HepG2 (cell line): ENCODE results near the gene CDH13. TPM values are rescaled to one million over a fixed set of nuclear protein-coding genes. Genes with fewer than 3 reads are reported as not detected.

Experiments used
- ATAC-seq: fragments of 200-7000 bp; cut with Tn5 transposase; 3 replicates; pipeline ENCODE4 v1.9.1; 2020; ENCODE audit warnings: mild to moderate bottlenecking, moderate library complexity
- BruUV-seq: library from RNA; stranded (reverse); fragments of 400-500 nt; replicated peaks from 2 replicates; lab custom pipeline; 2021; lab: Mats Ljungman, UMichigan
- CTCF ChIA-PET: fragments of 300-600 bp; formaldehyde crosslinking; extraction: SDS; loops from one replicate; lab custom pipeline; 2021; ENCODE audit warnings: low total read pairs, inconsistent platforms, low intra/inter-chr PET ratio; lab: Yijun Ruan, JAX
- POLR2A ChIA-PET: fragments of 350-600 bp; sonication (Branson Sonifier 250); formaldehyde crosslinking; loops from one replicate; lab custom pipeline; 2020; ENCODE audit warnings: antibody characterized with exemption, inconsistent platforms; lab: Yijun Ruan, JAX
- DNase-seq: peaks from one replicate; pipeline ENCODE4 v3.0.0-alpha.2; 2015; ENCODE audit warnings: low spot score
- FAIRE-seq: peaks from 3 replicates; lab custom pipeline; 2011; peaks lifted over from hg19 to GRCh38; lab: Jason Lieb, UNC
- H2AFZ ChIP-seq: one replicate; pipeline ENCODE4 v1.6.1; 2011; ENCODE audit warnings: low read length, inconsistent platforms
- H3K27ac ChIP-seq: fragments of 300-600 bp; 3 replicates; pipeline ENCODE4 v1.8.0; 2011; ENCODE audit warnings: mixed run types, mild to moderate bottlenecking, mixed read lengths, low read length, inconsistent platforms; ENCODE audit not compliant: insufficient read depth; ENCODE audit errors: extremely low read length
- H3K27me3 ChIP-seq, 2 experiments: fragments of 200-600 bp in 1 of 2; 2 replicates in 1 of 2; 3 replicates in 1 of 2; pipeline versions ENCODE4 v1.6.0 to v1.8.0; 2011; ENCODE audit warnings: low read length in 2 of 2, mild to moderate bottlenecking in 2 of 2, moderate library complexity in 2 of 2, inconsistent platforms in 1 of 2; ENCODE audit not compliant: insufficient read depth in 2 of 2, control insufficient read depth in 1 of 2
- H3K36me3 ChIP-seq, 2 experiments: fragments of 200-600 bp in 1 of 2; replicated peaks in 1 of 2; 2 replicates in 1 of 2; 3 replicates in 1 of 2; pipeline versions ENCODE4 v1.5.1 to v1.8.0; 2011; ENCODE audit warnings: low read length in 2 of 2, inconsistent platforms in 1 of 2; ENCODE audit not compliant: insufficient read depth in 2 of 2, control insufficient read depth in 1 of 2
- H3K4me1 ChIP-seq: 2 replicates; pipeline ENCODE4 v1.5.1; 2012; ENCODE audit warnings: low read length, inconsistent platforms; ENCODE audit not compliant: insufficient read depth
- H3K4me2 ChIP-seq: 2 replicates; pipeline ENCODE4 v1.6.0; 2011; ENCODE audit warnings: low read depth, low read length, inconsistent platforms
- H3K4me3 ChIP-seq, 3 experiments: fragments of 200-600 bp in 1 of 3; sonication (generic), shearing (Covaris generic) in 1 of 3; replicated peaks in 1 of 3; 2 replicates each; pipeline ENCODE4 v1.5.1; 2011 to 2016; ENCODE audit warnings: low read length in 3 of 3, inconsistent platforms in 2 of 3, low read depth in 2 of 3, mild to moderate bottlenecking in 2 of 3, control low read depth in 1 of 3, mixed read lengths in 1 of 3; ENCODE audit not compliant: insufficient read depth in 1 of 3
- H3K79me2 ChIP-seq: one replicate; pipeline ENCODE4 v1.6.1; 2011; ENCODE audit warnings: low read length, inconsistent platforms; ENCODE audit not compliant: insufficient read depth
- H3K9ac ChIP-seq: 2 replicates; pipeline ENCODE4 v1.6.0; 2011; ENCODE audit warnings: mild to moderate bottlenecking, low read depth, low read length, inconsistent platforms; ENCODE audit not compliant: insufficient read depth
- H3K9me3 ChIP-seq: 2 replicates; pipeline ENCODE4 v1.5.1; 2012; ENCODE audit warnings: mild to moderate bottlenecking, low read length
- H4K20me1 ChIP-seq: 2 replicates; pipeline ENCODE4 v1.6.0; 2011; ENCODE audit warnings: inconsistent platforms, mild to moderate bottlenecking, low read length, moderate library complexity; ENCODE audit not compliant: insufficient read depth
- DNMT3B ChIP-seq: conservative IDR thresholded peaks from 2 replicates; pipeline ENCODE4 v1.6.1; 2016; ENCODE audit warnings: missing biosample characterization, control low read depth
- EHMT2 ChIP-seq: fragments of 200-600 bp; sonication (generic); IDR thresholded peaks from 2 replicates; pipeline ENCODE4 v1.7.0; 2017; ENCODE audit warnings: antibody characterized with exemption, low read depth, low read length, borderline replicate concordance
- HDAC2 ChIP-seq: sonication (generic); formaldehyde crosslinking; IDR thresholded peaks from 2 replicates; pipeline ENCODE4 v1.4.0; 2020; ENCODE audit warnings: missing genetic modification reagents
- IRF2 ChIP-seq: IDR thresholded peaks from 2 replicates; pipeline ENCODE4 v1.6.1; 2018; ENCODE audit warnings: missing genetic modification reagents, missing compliant biosample characterization
- IRF9 ChIP-seq: sonication (generic); formaldehyde crosslinking; IDR thresholded peaks from 2 replicates; pipeline ENCODE4 v1.8.0; 2022; ENCODE audit warnings: missing genetic modification reagents, mild to moderate bottlenecking, borderline replicate concordance
- MIER2 ChIP-seq: IDR thresholded peaks from 2 replicates; pipeline ENCODE4 v1.6.1; 2016; ENCODE audit warnings: missing biosample characterization, missing genetic modification reagents
- PHF20 ChIP-seq: sonication (generic); formaldehyde crosslinking; IDR thresholded peaks from 2 replicates; pipeline ENCODE4 v1.5.0; 2020; ENCODE audit warnings: mild to moderate bottlenecking, missing genetic modification reagents
- PRDM15 ChIP-seq: sonication (generic); formaldehyde crosslinking; IDR thresholded peaks from 2 replicates; pipeline ENCODE4 v1.4.0; 2020; ENCODE audit warnings: missing genetic modification reagents
- SMC3 ChIP-seq: IDR thresholded peaks from 2 replicates; pipeline ENCODE4 v1.6.1; 2011; ENCODE audit warnings: low read length, improper control_type of control experiment
- TEAD2 ChIP-seq: sonication (generic); formaldehyde crosslinking; IDR thresholded peaks from 2 replicates; pipeline ENCODE4 v1.9.0; 2021; ENCODE audit warnings: missing genetic modification reagents
- XBP1 ChIP-seq: sonication (generic); formaldehyde crosslinking; IDR thresholded peaks from 2 replicates; pipeline ENCODE4 v1.5.0; 2020; ENCODE audit warnings: missing genetic modification reagents
- ZNF232 ChIP-seq: sonication (generic); formaldehyde crosslinking; IDR thresholded peaks from 2 replicates; pipeline ENCODE4 v1.4.0; 2020; ENCODE audit warnings: missing genetic modification reagents, borderline replicate concordance
- ZNF24 ChIP-seq: fragments of 450-650 bp; IDR thresholded peaks from 2 replicates; pipeline ENCODE4 v1.6.1; 2017; ENCODE audit warnings: antibody characterized with exemption, mild to moderate bottlenecking
- ZNF292 ChIP-seq: sonication (generic); formaldehyde crosslinking; IDR thresholded peaks from 2 replicates; pipeline ENCODE4 v1.8.1; 2022; ENCODE audit warnings: mild to moderate bottlenecking, low read depth, missing genetic modification reagents, borderline replicate concordance
- ZNF552 ChIP-seq: sonication (generic); formaldehyde crosslinking; IDR thresholded peaks from 2 replicates; pipeline ENCODE4 v1.9.0; 2022; ENCODE audit warnings: missing genetic modification reagents, mild to moderate bottlenecking, borderline replicate concordance
- ZNF564 ChIP-seq: sonication (generic); formaldehyde crosslinking; IDR thresholded peaks from 2 replicates; pipeline ENCODE4 v1.8.1; 2023; ENCODE audit warnings: mild to moderate bottlenecking, missing genetic modification reagents
- ZSCAN22 ChIP-seq: sonication (generic); formaldehyde crosslinking; IDR thresholded peaks from 2 replicates; pipeline ENCODE4 v1.4.0; 2020; ENCODE audit warnings: mild to moderate bottlenecking, missing genetic modification reagents
- WGBS: methylation state at CpG from one replicate; pipeline ENCODE4 v1.1.6; 2017; ENCODE audit warnings: low lambda C conversion rate; 5-methylcytosine and 5-hydroxymethylcytosine counted together
- in situ Hi-C: cut with HindIII; loops from 2 replicates; pipeline ENCODE4 v1.10.0; 2017; ENCODE audit warnings: low pct_unique_long_range_greater_than_20kb; ENCODE audit not compliant: extremely low pct_ligation_motif_present
- intact Hi-C: fragments of 100-400 bp; cut with micrococcal nuclease; formaldehyde crosslinking; loops from one replicate; pipeline ENCODE4 v1.10.0; 2022; ENCODE audit not compliant: unreplicated experiment
- polyA plus RNA-seq, 8 experiments: library from polyadenylated mRNA; depleted of rRNA in 3 of 8; stranded (reverse) in 7 of 8; unstranded in 1 of 8; fragments of >200 nt; fragmentation: Illumina TruSeq in 4 of 8; extraction: Trizol in 4 of 8; gene quantifications; 2 replicates each; pipeline versions ENCODE4 v1.2.1 to v1.2.3, GENCODE V29; 2011 to 2016; ENCODE audit warnings: low read depth in 4 of 8, missing spikeins in 1 of 8, mixed read lengths in 1 of 8; ENCODE audit not compliant: insufficient read depth in 1 of 8
- total RNA-seq, 5 experiments: library from RNA; depleted of rRNA; stranded (reverse); fragments of >200 nt; fragmentation: Illumina TruSeq; extraction: Trizol; gene quantifications; 2 replicates each; pipeline ENCODE4 v1.2.3, GENCODE V29; 2016; ENCODE audit warnings: low read depth in 1 of 5

CDH13 gene
- total and polyA plus RNA-seq, 2 of the 13 experiments (the other 11 are each of a cell fraction or from before 2014, with no cell fraction given): not detected

- TF ChIP-seq ZNF552 (CRISPR knock-in tag): no peak
- TF ChIP-seq ZNF24: no peak
These were observed 791.8 kb downstream of the CDH13 start (continued) for GRCh38 chr16:83418565-83418964.

GRCh38 chr16:83420206-83420760, 793.5 kb downstream of the CDH13 start:
- no peaks in the 10 kb centered on the region for H3K4me1 ChIP-seq
- no peak overlapping the region for H3K4me3 ChIP-seq
- H2AFZ ChIP-seq: no peak overlapping the region
- BruUV-seq: no TSS peak
- no peaks in the 10 kb centered on the region for H3K9me3 ChIP-seq
- H3K79me2 ChIP-seq: no peaks in the 10 kb centered on the region
- H3K36me3 ChIP-seq: no peaks in the 10 kb centered on the region
- ChIA-PET POLR2A (no interaction called here), CTCF (no interaction called here)
- no peaks in the 10 kb centered on the region for H4K20me1 ChIP-seq
- DNase-seq: peak; percentile 19
- FAIRE-seq: no peak
- intact Hi-C loops (no loop called here), in situ Hi-C loops (no loop called here)
- H3K9ac ChIP-seq: no peak overlapping the region
- H3K27me3 ChIP-seq: no peaks in the 10 kb centered on the region
- no peak for ATAC-seq
- no peak overlapping the region for H3K27ac ChIP-seq
- WGBS: 35% methylated on average over 9 of the region's 9 CpGs
- no peak overlapping the region for H3K4me2 ChIP-seq
- TF ChIP-seq IRF9: no peak
- TF ChIP-seq SMC3: no peak
- TF ChIP-seq ZNF292: no peak
- TF ChIP-seq XBP1 (CRISPR knock-in tag): no peak
- TF ChIP-seq IRF2 (CRISPR knock-in tag): no peak
- TF ChIP-seq PHF20 (CRISPR knock-in tag): no peak
- TF ChIP-seq ZSCAN22: no peak
- TF ChIP-seq ZNF564 (CRISPR knock-in tag): 0 out of 2 replicates have a peak, but pooled peaks have one; percentile 24
- TF ChIP-seq ZNF232 (CRISPR knock-in tag): 0 out of 2 replicates have a peak, but pooled peaks have one; percentile 32
- peak; percentile 91 for TF ChIP-seq EHMT2
- no peak for TF ChIP-seq TEAD2 (CRISPR knock-in tag)
- TF ChIP-seq HDAC2 (CRISPR knock-in tag): 0 out of 2 replicates have a peak, but pooled peaks have one; percentile 21
- no peak for TF ChIP-seq DNMT3B (CRISPR knock-in tag)
- no peak for TF ChIP-seq PRDM15 (CRISPR knock-in tag)
- peak; percentile 95 for TF ChIP-seq MIER2 (CRISPR knock-in tag)
